HG03575 (cell line): Measurements from ENCODE around the gene SH3GL1.

Experiments used
- ATAC-seq: cut with Tn5 transposase; IDR thresholded peaks from one replicate; pipeline ENCODE4 v1.9.1; 2021; ENCODE audit not compliant: unreplicated experiment, insufficient number of reproducible peaks, low FRiP score; ENCODE audit errors: extremely low read depth

The SH3GL1 gene

GRCh38 chr19:4379383-4380253 lies 20.7 kb downstream of the SH3GL1 start:
- no peak for ATAC-seq

GRCh38 chr19:4378886-4379285 lies 21.5 kb downstream of the SH3GL1 start:
- ATAC-seq = no peak

GRCh38 chr19:4376991-4377781 lies 23.2 kb downstream of the SH3GL1 start:
- no peak for ATAC-seq

GRCh38 chr19:4376671-4376990 lies 23.7 kb downstream of the SH3GL1 start:
- no peak for ATAC-seq

- no peak for ATAC-seq
Observed at GRCh38 chr19:4376028-4376670, 24.2 kb downstream of the SH3GL1 start.

- no peak for ATAC-seq
Observed at GRCh38 chr19:4375164-4376027, 25.0 kb downstream of the SH3GL1 start.

- no peak for ATAC-seq
Observed at GRCh38 chr19:4374498-4375163, 25.7 kb downstream of the SH3GL1 start.

GRCh38 chr19:4373601-4374497 lies 26.5 kb downstream of the SH3GL1 start:
- no peak for ATAC-seq

- ATAC-seq = no peak
Observed at GRCh38 chr19:4373013-4373367, 27.4 kb downstream of the SH3GL1 start.

- ATAC-seq = no peak
Observed at GRCh38 chr19:4372165-4373012, 28.0 kb downstream of the SH3GL1 start.

GRCh38 chr19:4371247-4372164 lies 28.8 kb downstream of the SH3GL1 start:
- ATAC-seq = no peak

- ATAC-seq = no peak
Observed at GRCh38 chr19:4370418-4371041, 29.8 kb downstream of the SH3GL1 start.

GRCh38 chr19:4369888-4370260 lies 30.5 kb downstream of the SH3GL1 start:
- ATAC-seq = no peak

GRCh38 chr19:4369109-4369887 lies 31.0 kb downstream of the SH3GL1 start:
- ATAC-seq = no peak
